ENCODE data around the gene ZNF296. TPM values are rescaled to one million over a fixed set of nuclear protein-coding genes. Genes with fewer than 3 reads are reported as not detected.
A peak's percentile ranks its signal among the peaks of the same experiment; 100 is the strongest.

Gene ZNF296
- total and polyA plus RNA-seq, 2 of the 13 experiments (the other 11 are each of a cell fraction or from before 2014, with no cell fraction given) = 0.26 to 0.62 TPM

- no peak for TF ChIP-seq ZNF7 (CRISPR knock-in tag; IDR thresholded peaks at IDR 0.05)
- no peak for TF ChIP-seq ZNF589 (CRISPR knock-in tag; conservative IDR thresholded peaks at IDR 0.05)
- TF ChIP-seq DNMT1 (CRISPR knock-in tag; IDR thresholded peaks at IDR 0.05) = 0 out of 2 replicates have a peak, but pooled peaks have one; percentile 53
- no peak for TF ChIP-seq ZNF431 (CRISPR knock-in tag; IDR thresholded peaks at IDR 0.05; ENCODE audit: borderline replicate concordance, low read depth)
- no peak for TF ChIP-seq PAF1 (CRISPR knock-in tag; IDR thresholded peaks at IDR 0.05)
- no peak for TF ChIP-seq ZNF367 (CRISPR knock-in tag; IDR thresholded peaks at IDR 0.05; ENCODE audit: borderline replicate concordance)
- TF ChIP-seq ZNF296 (CRISPR knock-in tag; conservative IDR thresholded peaks at IDR 0.05) = no peak
- TF ChIP-seq ZXDC (CRISPR knock-in tag; IDR thresholded peaks at IDR 0.05) = no peak
- TF ChIP-seq HOXA7 (CRISPR knock-in tag; IDR thresholded peaks at IDR 0.05) = no peak
- no peak for TF ChIP-seq SRF (IDR thresholded peaks at IDR 0.05; ENCODE audit: low read depth, low read length)
- TF ChIP-seq, protein P1, sequence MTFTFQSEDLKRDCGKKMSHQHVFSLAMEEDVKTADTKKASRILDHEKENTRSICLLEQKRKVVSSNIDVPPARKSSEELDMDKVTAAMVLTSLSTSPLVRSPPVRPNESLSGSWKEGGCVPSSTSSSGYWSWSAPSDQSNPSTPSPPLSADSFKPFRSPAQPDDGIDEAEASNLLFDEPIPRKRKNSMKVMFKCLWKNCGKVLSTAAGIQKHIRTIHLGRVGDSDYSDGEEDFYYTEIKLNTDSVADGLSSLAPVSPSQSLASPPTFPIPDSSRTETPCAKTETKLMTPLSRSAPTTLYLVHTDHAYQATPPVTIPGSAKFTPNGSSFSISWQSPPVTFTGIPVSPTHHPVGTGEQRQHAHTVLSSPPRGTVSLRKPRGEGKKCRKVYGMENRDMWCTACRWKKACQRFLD (CRISPR knock-in tag; IDR thresholded peaks at IDR 0.05; ENCODE audit: borderline replicate concordance) = no peak
- TF ChIP-seq ZFP37 (CRISPR knock-in tag; IDR thresholded peaks at IDR 0.05; ENCODE audit: borderline replicate concordance) = 0 out of 2 replicates have a peak, but pooled peaks have one; percentile 23
- TF ChIP-seq AGO2 (optimal IDR thresholded peaks at IDR 0.05; ENCODE audit: low read depth, low read length) = peak; percentile 94
- TF ChIP-seq, protein P2, sequence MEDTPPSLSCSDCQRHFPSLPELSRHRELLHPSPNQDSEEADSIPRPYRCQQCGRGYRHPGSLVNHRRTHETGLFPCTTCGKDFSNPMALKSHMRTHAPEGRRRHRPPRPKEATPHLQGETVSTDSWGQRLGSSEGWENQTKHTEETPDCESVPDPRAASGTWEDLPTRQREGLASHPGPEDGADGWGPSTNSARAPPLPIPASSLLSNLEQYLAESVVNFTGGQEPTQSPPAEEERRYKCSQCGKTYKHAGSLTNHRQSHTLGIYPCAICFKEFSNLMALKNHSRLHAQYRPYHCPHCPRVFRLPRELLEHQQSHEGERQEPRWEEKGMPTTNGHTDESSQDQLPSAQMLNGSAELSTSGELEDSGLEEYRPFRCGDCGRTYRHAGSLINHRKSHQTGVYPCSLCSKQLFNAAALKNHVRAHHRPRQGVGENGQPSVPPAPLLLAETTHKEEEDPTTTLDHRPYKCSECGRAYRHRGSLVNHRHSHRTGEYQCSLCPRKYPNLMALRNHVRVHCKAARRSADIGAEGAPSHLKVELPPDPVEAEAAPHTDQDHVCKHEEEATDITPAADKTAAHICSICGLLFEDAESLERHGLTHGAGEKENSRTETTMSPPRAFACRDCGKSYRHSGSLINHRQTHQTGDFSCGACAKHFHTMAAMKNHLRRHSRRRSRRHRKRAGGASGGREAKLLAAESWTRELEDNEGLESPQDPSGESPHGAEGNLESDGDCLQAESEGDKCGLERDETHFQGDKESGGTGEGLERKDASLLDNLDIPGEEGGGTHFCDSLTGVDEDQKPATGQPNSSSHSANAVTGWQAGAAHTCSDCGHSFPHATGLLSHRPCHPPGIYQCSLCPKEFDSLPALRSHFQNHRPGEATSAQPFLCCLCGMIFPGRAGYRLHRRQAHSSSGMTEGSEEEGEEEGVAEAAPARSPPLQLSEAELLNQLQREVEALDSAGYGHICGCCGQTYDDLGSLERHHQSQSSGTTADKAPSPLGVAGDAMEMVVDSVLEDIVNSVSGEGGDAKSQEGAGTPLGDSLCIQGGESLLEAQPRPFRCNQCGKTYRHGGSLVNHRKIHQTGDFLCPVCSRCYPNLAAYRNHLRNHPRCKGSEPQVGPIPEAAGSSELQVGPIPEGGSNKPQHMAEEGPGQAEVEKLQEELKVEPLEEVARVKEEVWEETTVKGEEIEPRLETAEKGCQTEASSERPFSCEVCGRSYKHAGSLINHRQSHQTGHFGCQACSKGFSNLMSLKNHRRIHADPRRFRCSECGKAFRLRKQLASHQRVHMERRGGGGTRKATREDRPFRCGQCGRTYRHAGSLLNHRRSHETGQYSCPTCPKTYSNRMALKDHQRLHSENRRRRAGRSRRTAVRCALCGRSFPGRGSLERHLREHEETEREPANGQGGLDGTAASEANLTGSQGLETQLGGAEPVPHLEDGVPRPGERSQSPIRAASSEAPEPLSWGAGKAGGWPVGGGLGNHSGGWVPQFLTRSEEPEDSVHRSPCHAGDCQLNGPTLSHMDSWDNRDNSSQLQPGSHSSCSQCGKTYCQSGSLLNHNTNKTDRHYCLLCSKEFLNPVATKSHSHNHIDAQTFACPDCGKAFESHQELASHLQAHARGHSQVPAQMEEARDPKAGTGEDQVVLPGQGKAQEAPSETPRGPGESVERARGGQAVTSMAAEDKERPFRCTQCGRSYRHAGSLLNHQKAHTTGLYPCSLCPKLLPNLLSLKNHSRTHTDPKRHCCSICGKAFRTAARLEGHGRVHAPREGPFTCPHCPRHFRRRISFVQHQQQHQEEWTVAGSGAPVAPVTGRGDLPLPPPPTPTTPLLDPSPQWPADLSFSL (CRISPR knock-in tag; IDR thresholded peaks at IDR 0.05) = no peak
- TF ChIP-seq AGO1 (IDR thresholded peaks at IDR 0.05; ENCODE audit: low read depth, low read length, poor library complexity, severe bottlenecking) = peak; percentile 80
- TF ChIP-seq BRCA1 (CRISPR knock-in tag; IDR thresholded peaks at IDR 0.05) = peak; percentile 77; the same call in 1 of the 2 replicates
- peak; percentile 84 for TF ChIP-seq ZNF33B (CRISPR knock-in tag; IDR thresholded peaks at IDR 0.05)
- TF ChIP-seq RXRB (CRISPR knock-in tag; IDR thresholded peaks at IDR 0.05; ENCODE audit: borderline replicate concordance) = no peak; the same call in 1 of the 2 replicates
Observed at GRCh38 chr19:45038931-45039893, 37.1 kb downstream of the ZNF296 start, which contains the start of gene CLASRP (continued).
